Astrocyte (in vitro differentiated cells and primary cell): ENCODE measurements around the gene MYCBPAP.

Source experiments
- CTCF ChIP-seq: IDR thresholded peaks from 2 replicates; pipeline ENCODE4 v1.5.1; 2011; ENCODE audit warnings: low read depth, mild to moderate bottlenecking, inconsistent platforms, low read length, moderate library complexity; ENCODE audit not compliant: insufficient read depth
- EZH2 ChIP-seq: IDR thresholded peaks from 2 replicates; pipeline ENCODE4 v1.6.1; 2012; ENCODE audit warnings: mild to moderate bottlenecking, low read length, inconsistent platforms; ENCODE audit not compliant: insufficient read depth

GRCh38 chr17:50570528-50570927, 62.3 kb downstream of the MYCBPAP start:
- TF ChIP-seq CTCF (no peak), EZH2 (no peak)
